MM.1S (cell line): ENCODE results near the gene TMEM35B.
"Not testable (repeated sequence)": the region's sequence is repeated elsewhere in the genome, so short reads cannot be mapped to it uniquely, and the experiment has no call there.

Experiments used
- DNase-seq: peaks from one replicate; pipeline ENCODE4 v3.0.0-alpha.2; 2015
- H2AFZ ChIP-seq: fragments of 300-600 bp; sonication (generic); 2 replicates; pipeline ENCODE4 v1.6.0; 2016; ENCODE audit warnings: antibody characterized with exemption, low read length
- H3F3A ChIP-seq: fragments of 300-600 bp; sonication (generic); 2 replicates; pipeline ENCODE4 v1.6.1; 2016; ENCODE audit warnings: mild to moderate bottlenecking, antibody characterized with exemption, low read length, moderate library complexity, mixed read lengths; ENCODE audit not compliant: insufficient read depth
- H3K27ac ChIP-seq: fragments of 300-600 bp; sonication (generic); 2 replicates; pipeline ENCODE4 v1.5.1; 2016; ENCODE audit warnings: mild to moderate bottlenecking, low read length
- H3K27me3 ChIP-seq: fragments of 300-600 bp; sonication (generic); replicated peaks from 2 replicates; pipeline ENCODE4 v1.6.0; 2016; ENCODE audit warnings: low read length; ENCODE audit not compliant: insufficient read depth
- H3K36me3 ChIP-seq: fragments of 300-600 bp; sonication (generic); replicated peaks from 2 replicates; pipeline ENCODE4 v1.6.1; 2016; ENCODE audit warnings: mild to moderate bottlenecking, low read length, mixed read lengths; ENCODE audit not compliant: insufficient read depth
- H3K4me1 ChIP-seq: fragments of 300-600 bp; sonication (generic); 2 replicates; pipeline ENCODE4 v1.6.1; 2016; ENCODE audit warnings: low read length, mixed read lengths
- H3K4me2 ChIP-seq: fragments of 300-600 bp; sonication (generic); 2 replicates; pipeline ENCODE4 v1.6.0; 2016; ENCODE audit warnings: low read depth, low read length
- H3K4me3 ChIP-seq: fragments of 300-600 bp; sonication (generic); 2 replicates; pipeline ENCODE4 v1.5.1; 2016; ENCODE audit warnings: low read length, mixed read lengths
- H3K79me2 ChIP-seq: fragments of 300-600 bp; sonication (generic); 2 replicates; pipeline ENCODE4 v1.6.1; 2016; ENCODE audit warnings: mixed run types, low read length, mixed read lengths
- H3K9ac ChIP-seq: fragments of 300-600 bp; sonication (generic); 2 replicates; pipeline ENCODE4 v1.6.1; 2016; ENCODE audit warnings: low read length, mixed read lengths
- H3K9me2 ChIP-seq: fragments of 300-600 bp; sonication (generic); replicated peaks from 2 replicates; pipeline ENCODE4 v1.6.1; 2016; ENCODE audit warnings: mild to moderate bottlenecking, low read length, mixed read lengths; ENCODE audit not compliant: insufficient read depth
- H3K9me3 ChIP-seq: fragments of 300-600 bp; sonication (generic); replicated peaks from 2 replicates; pipeline ENCODE4 v1.6.1; 2016; ENCODE audit warnings: mild to moderate bottlenecking, low read length, mixed read lengths; ENCODE audit not compliant: insufficient read depth
- H4K20me1 ChIP-seq: fragments of 300-600 bp; sonication (generic); 2 replicates; pipeline ENCODE4 v1.6.1; 2016; ENCODE audit warnings: mild to moderate bottlenecking, low read length, moderate library complexity, mixed read lengths; ENCODE audit not compliant: insufficient read depth
- CTCF ChIP-seq: fragments of 300-600 bp; sonication (generic); IDR thresholded peaks from 2 replicates; pipeline ENCODE4 v1.5.1; 2016; ENCODE audit warnings: antibody characterized with exemption, low read length, mixed read lengths
- EZH2 ChIP-seq: fragments of 300-600 bp; sonication (generic); optimal IDR thresholded peaks from 2 replicates; pipeline ENCODE3; 2017; ENCODE audit warnings: low read depth, mild to moderate bottlenecking, antibody characterized with exemption, low read length, mixed read lengths
- EZH2phosphoT487 ChIP-seq: fragments of 300-600 bp; sonication (generic); IDR thresholded peaks from 2 replicates; pipeline ENCODE4 v1.6.1; 2018; ENCODE audit warnings: antibody characterized with exemption, low read length

The TMEM35B gene

GRCh38 chr1:34970829-34971228 lies 14.3 kb downstream of the TMEM35B start:
- Histone ChIP-seq H3K9me3 (no peaks in the 10 kb centered on the region), H3K4me2 (no peak overlapping the region), H3K9me2 (no peaks in the 10 kb centered on the region), H3K27ac (no peak overlapping the region), H3K4me3 (no peak overlapping the region), H3K4me1 (no peaks in the 10 kb centered on the region), H4K20me1 (no peaks in the 10 kb centered on the region), H3K36me3 (no peaks in the 10 kb centered on the region), H3K79me2 (no peaks in the 10 kb centered on the region), H3K27me3 (no peaks in the 10 kb centered on the region), H3K9ac (no peak overlapping the region), H2AFZ (no peak overlapping the region), H3F3A (no peaks in the 10 kb centered on the region)
- no peak for DNase-seq
- TF ChIP-seq EZH2phosphoT487 (no peak), CTCF (no peak), EZH2 (no peak)

- H3K27ac ChIP-seq = no peak overlapping the region
- H3K9me3 ChIP-seq = no peaks in the 10 kb centered on the region
- H3K9me2 ChIP-seq = no peaks in the 10 kb centered on the region
- no peak overlapping the region for H3K4me3 ChIP-seq
- H3K4me1 ChIP-seq = no peaks in the 10 kb centered on the region
- no peak overlapping the region for H2AFZ ChIP-seq
- H3F3A ChIP-seq = no peaks in the 10 kb centered on the region
- no peaks in the 10 kb centered on the region for H3K79me2 ChIP-seq
- H3K36me3 ChIP-seq = no peaks in the 10 kb centered on the region
- no peak for TF ChIP-seq EZH2phosphoT487
- TF ChIP-seq EZH2 = no peak
- no peak for TF ChIP-seq CTCF
- no peak overlapping the region for H3K4me2 ChIP-seq
- H4K20me1 ChIP-seq = no peaks in the 10 kb centered on the region
- no peak overlapping the region for H3K9ac ChIP-seq
- no peak for DNase-seq
- H3K27me3 ChIP-seq = no peaks in the 10 kb centered on the region
Observed at GRCh38 chr1:34970220-34970735, 14.9 kb downstream of the TMEM35B start.

GRCh38 chr1:34968297-34968696 lies 16.9 kb downstream of the TMEM35B start:
- H3K4me1 ChIP-seq, H3K36me3 ChIP-seq, H3K4me3 ChIP-seq, H3K4me2 ChIP-seq, H3K9ac ChIP-seq, H3K9me2 ChIP-seq, H3K27ac ChIP-seq, H3K27me3 ChIP-seq, H3F3A ChIP-seq, DNase-seq, H4K20me1 ChIP-seq, H3K9me3 ChIP-seq, H2AFZ ChIP-seq, H3K79me2 ChIP-seq: not testable (repeated sequence)

- not testable (repeated sequence) for H3F3A ChIP-seq, DNase-seq
Observed at GRCh38 chr1:34967672-34968071, 17.5 kb downstream of the TMEM35B start.

More at GRCh38 chr1:34967672-34968071, 17.5 kb downstream of the TMEM35B start:
- not testable (repeated sequence) for H3K4me3 ChIP-seq, H3K79me2 ChIP-seq, H3K9me3 ChIP-seq, H3K9ac ChIP-seq, H3K4me1 ChIP-seq, H3K4me2 ChIP-seq, H3K36me3 ChIP-seq, H3K27me3 ChIP-seq, H2AFZ ChIP-seq, H4K20me1 ChIP-seq, H3K9me2 ChIP-seq, H3K27ac ChIP-seq
